Sigmoid colon (tissue), 7 donors: ENCODE data around the gene ADAT1. TPM values are rescaled to one million over a fixed set of nuclear protein-coding genes. Genes with fewer than 3 reads are reported as not detected.

Source experiments
- DNase-seq: peaks from one replicate; pipeline ENCODE4 v3.0.0-alpha.2; 2019
- H3K27ac ChIP-seq, 4 donors: fragments of 200-600 bp; sonication (generic); one replicate each; pipeline ENCODE4 v1.5.1; 2016 to 2019; ENCODE audit warnings: mild to moderate bottlenecking in 1 of 4
- H3K27me3 ChIP-seq, 3 donors: fragments of 200-600 bp; sonication (generic); one replicate each; pipeline ENCODE4 v1.5.1; 2019; ENCODE audit warnings: mild to moderate bottlenecking in 1 of 3
- H3K36me3 ChIP-seq, 4 donors: fragments of 200-600 bp; sonication (generic); one replicate each; pipeline ENCODE4 v1.5.1; 2016 to 2019
- H3K4me1 ChIP-seq, 4 donors: fragments of 200-600 bp; sonication (generic); one replicate each; pipeline ENCODE4 v1.5.1; 2017 to 2019
- H3K4me3 ChIP-seq, 4 donors: fragments of 200-600 bp; sonication (generic); one replicate each; pipeline ENCODE4 v1.5.1; 2017 to 2019; ENCODE audit warnings: mild to moderate bottlenecking in 2 of 4, moderate library complexity in 1 of 4
- H3K9me3 ChIP-seq, 4 donors: fragments of 200-600 bp in 3 of 4; sonication (generic) in 3 of 4; one replicate each; pipeline versions ENCODE4 v1.5.1 to v1.6.1; 2013 to 2019
- CTCF ChIP-seq, 4 experiments: fragments of 450-650 bp in 3 of 4; fragments of 200-600 bp in 1 of 4; IDR thresholded peaks; one replicate each; pipeline ENCODE4 v1.5.1; 2016 to 2019; ENCODE audit warnings: antibody characterized with exemption in 4 of 4, mild to moderate bottlenecking in 3 of 4, moderate library complexity in 2 of 4
- EP300 ChIP-seq, 4 donors: sonication (generic); formaldehyde crosslinking; IDR thresholded peaks; one replicate each; pipeline ENCODE4 v1.6.1; 2017; ENCODE audit warnings: antibody characterized with exemption in 4 of 4
- POLR2A ChIP-seq, 2 donors: fragments of 450-650 bp; IDR thresholded peaks; one replicate each; pipeline ENCODE4 v1.6.1; 2016; ENCODE audit warnings: antibody characterized with exemption in 2 of 2, mild to moderate bottlenecking in 2 of 2, moderate library complexity in 2 of 2
- POLR2AphosphoS5 ChIP-seq, 4 donors: sonication (generic); formaldehyde crosslinking; IDR thresholded peaks; one replicate each; pipeline ENCODE4 v1.6.1; 2017; ENCODE audit warnings: antibody characterized with exemption in 4 of 4
- WGBS, 2 donors: extraction: QIAGEN DNeasy Blood & Tissue Kit; methylation state at CpG; one replicate each; pipeline ENCODE4 v1.1.7; 2013; 5-methylcytosine and 5-hydroxymethylcytosine counted together
- intact Hi-C: fragments of 100-400 bp; cut with DNase I; formaldehyde crosslinking; loops from one replicate; pipeline ENCODE4 v1.15.1; 2023
- polyA plus RNA-seq, 3 donors: library from polyadenylated mRNA; stranded (reverse); fragments of 200-250 nt; gene quantifications; one replicate each; pipeline ENCODE4 v1.2.3, GENCODE V29; 2013
- total RNA-seq, 4 donors: library from RNA; depleted of rRNA; stranded (reverse); fragments of >200 nt; gene quantifications; one replicate each; pipeline ENCODE4 v1.1.0, GENCODE V29; 2016
- donor health status: healthy with polysubstance abuse.
- donor health status: Bipolar disorder and iron deficiency.
- donor health status: healthy.

ADAT1 gene
- total and polyA plus RNA-seq, 7 donors = 10.2 to 38.5 (median 23.5) TPM

DNA sequence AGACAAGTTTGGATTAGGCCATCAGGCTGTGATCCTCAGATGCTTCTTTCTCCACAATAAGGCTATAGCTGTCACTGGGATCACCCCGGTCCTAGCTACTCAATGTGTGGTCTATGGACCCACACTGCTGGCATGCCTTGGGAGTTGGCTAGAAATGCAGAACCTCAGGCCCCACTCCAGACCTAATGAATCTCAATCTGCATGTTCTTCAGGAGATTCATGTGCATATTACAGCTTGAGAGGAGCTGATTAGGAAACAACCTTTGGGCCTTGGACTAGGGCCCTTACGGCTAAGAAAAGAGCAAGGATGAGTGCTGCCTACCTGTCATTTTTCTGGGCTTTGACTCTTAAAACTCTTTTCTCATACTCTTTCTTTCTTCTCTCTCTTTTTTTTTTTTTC, 7.5 kb downstream of the ADAT1 start:
- intact Hi-C loops = no loop called here
- peaks cover 0 to under 1% (median 0%) of the 10 kb centered on the region in 4 donors for H3K4me1 ChIP-seq

GRCh38 chr16:75614066-75614897, 8.8 kb downstream of the ADAT1 start:
- no peaks in the 10 kb centered on the region for H3K4me1 ChIP-seq
- no peaks in the 10 kb centered on the region for H3K9me3 ChIP-seq
- no peak for TF ChIP-seq EP300 (IDR thresholded peaks at IDR 0.05)
- TF ChIP-seq POLR2AphosphoS5 (IDR thresholded peaks at IDR 0.05) = no peak
- TF ChIP-seq POLR2A (IDR thresholded peaks at IDR 0.05) = no peak
- TF ChIP-seq CTCF (IDR thresholded peaks at IDR 0.05) = no peak
- no peak for DNase-seq
- no peaks in the 10 kb centered on the region for H3K27me3 ChIP-seq
- peaks cover 20 to 96% (median 41%) of the 10 kb centered on the region in 4 donors for H3K36me3 ChIP-seq
- intact Hi-C loops = no loop called here
- H3K27ac ChIP-seq = no peak overlapping the region
- WGBS, 2 donors = 97 to 98% methylated on average over 4 of the region's 4 CpGs
- H3K4me3 ChIP-seq = no peak overlapping the region

More for the DNA sequence above, 7.5 kb downstream of the ADAT1 start:
- H3K27ac ChIP-seq = no peak overlapping the region
- H3K9me3 ChIP-seq = no peaks in the 10 kb centered on the region
- no peaks in the 10 kb centered on the region for H3K27me3 ChIP-seq
- DNase-seq = no peak
- H3K4me3 ChIP-seq = no peak overlapping the region
- H3K36me3 ChIP-seq = peaks cover 17 to 96% (median 38%) of the 10 kb centered on the region in 4 donors
- WGBS, 2 donors = 96 to 97% methylated on average over 2 of the region's 2 CpGs
- TF ChIP-seq EP300 (IDR thresholded peaks at IDR 0.05) (no peak), POLR2AphosphoS5 (IDR thresholded peaks at IDR 0.05) (no peak), CTCF (IDR thresholded peaks at IDR 0.05) (no peak), POLR2A (IDR thresholded peaks at IDR 0.05) (no peak)

DNA sequence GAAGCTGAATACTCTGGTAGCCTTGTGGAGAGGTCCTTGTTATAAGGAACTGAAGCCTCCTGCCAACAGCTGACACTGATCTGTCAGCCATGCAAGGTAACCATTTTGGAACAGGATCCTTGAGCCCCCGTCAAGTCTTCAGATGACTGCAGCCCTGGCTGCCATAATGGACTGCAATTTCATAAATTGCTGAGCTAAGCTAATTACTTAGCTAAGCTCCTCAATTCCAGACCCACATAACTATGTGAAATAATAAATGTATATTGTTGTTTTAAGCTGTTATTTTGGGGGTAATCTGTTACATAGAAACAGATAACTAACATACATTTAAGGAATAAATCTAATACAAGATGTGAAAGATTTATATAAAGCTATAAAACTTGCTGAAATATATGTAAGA, 16.6 kb downstream of the ADAT1 start:
- H3K4me1 ChIP-seq = no peaks in the 10 kb centered on the region
- intact Hi-C loops = no loop called here
- no peak overlapping the region for H3K27ac ChIP-seq
- no peak overlapping the region for H3K4me3 ChIP-seq
- no peaks in the 10 kb centered on the region for H3K27me3 ChIP-seq
- TF ChIP-seq POLR2AphosphoS5 (IDR thresholded peaks at IDR 0.05) (no peak), POLR2A (IDR thresholded peaks at IDR 0.05) (no peak), EP300 (IDR thresholded peaks at IDR 0.05) (no peak), CTCF (IDR thresholded peaks at IDR 0.05) (no peak)
- DNase-seq = no peak
- no peaks in the 10 kb centered on the region for H3K9me3 ChIP-seq
- 100% methylated on average over 1 of the region's 1 CpG for WGBS, 2 donors
- H3K36me3 ChIP-seq = peaks cover 18 to 91% (median 42%) of the 10 kb centered on the region in 4 donors

DNA sequence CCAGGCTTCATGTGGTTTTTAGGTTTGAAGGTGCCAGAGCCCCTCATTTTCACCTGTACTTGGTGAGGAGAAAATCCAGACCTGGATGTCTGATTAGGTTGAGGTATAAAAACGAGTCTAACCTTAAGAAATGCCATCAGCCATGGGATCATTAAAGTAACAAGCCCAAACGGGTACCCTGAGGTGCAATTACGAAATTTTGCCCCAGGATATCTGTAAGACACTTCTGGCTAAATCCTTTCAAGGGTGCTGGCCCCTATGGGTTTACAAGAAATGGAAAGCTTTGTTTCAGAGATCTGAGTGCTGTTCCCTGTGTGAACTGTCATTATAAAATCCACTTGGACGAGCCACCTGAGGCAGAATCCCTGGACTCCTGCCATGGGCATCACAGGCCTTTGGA, 19.8 kb downstream of the ADAT1 start:
- no peak for DNase-seq
- Histone ChIP-seq H3K36me3 (peaks cover 14 to 69% (median 37%) of the 10 kb centered on the region in 4 donors), H3K4me3 (no peak overlapping the region), H3K27ac (no peak overlapping the region), H3K4me1 (peaks cover 0 to 15% (median 9%) of the 10 kb centered on the region in 4 donors), H3K9me3 (no peaks in the 10 kb centered on the region), H3K27me3 (no peaks in the 10 kb centered on the region)
- TF ChIP-seq EP300 (IDR thresholded peaks at IDR 0.05) (no peak), POLR2AphosphoS5 (IDR thresholded peaks at IDR 0.05) (no peak), CTCF (IDR thresholded peaks at IDR 0.05) (no peak), POLR2A (IDR thresholded peaks at IDR 0.05) (no peak)
- intact Hi-C loops = no loop called here
- 92 to 95% methylated on average over 4 of the region's 4 CpGs for whole genome bisulfite sequencing, 2 donors
